Measurements from ENCODE around the gene GCKR. TPM values are rescaled to one million over a fixed set of nuclear protein-coding genes. Genes with fewer than 3 reads are reported as not detected.

GCKR gene
- polyA plus RNA-seq, 1 donor from 2014 or later, result 2.5 TPM

GRCh38 chr2:27451095-27451494 lies 45.5 kb upstream of the GCKR start:
- Histone ChIP-seq H3F3A (ENCODE audit: insufficient read depth, low read length, poor library complexity, severe bottlenecking) (no peaks in the 10 kb centered on the region), H3K9ac (ENCODE audit: low read length) (no peak overlapping the region), H3K4me3 (ENCODE audit: low read length) (no peak overlapping the region), H3K36me3 (ENCODE audit: insufficient read depth, low read length) (no peaks in the 10 kb centered on the region), H3K27ac (ENCODE audit: low read length) (no peak overlapping the region), H3K4me2 (ENCODE audit: low read length) (no peak overlapping the region), H3K9me2 (ENCODE audit: insufficient read depth, low read length) (no peaks in the 10 kb centered on the region), H4K20me1 (ENCODE audit: insufficient read depth) (no peaks in the 10 kb centered on the region), H3K27me3 (ENCODE audit: insufficient read depth, low read depth, low read length) (no peaks in the 10 kb centered on the region), H3K79me2 (replicated peaks; ENCODE audit: insufficient read depth, low read length) (no peaks in the 10 kb centered on the region), H2AFZ (ENCODE audit: low read depth, low read length) (no peak overlapping the region), H3K9me3 (ENCODE audit: low read length) (no peaks in the 10 kb centered on the region)
- no peak for TF ChIP-seq MXI1 (conservative IDR thresholded peaks at IDR 0.05; ENCODE audit: poor library complexity, severe bottlenecking)
- no peak for TF ChIP-seq SMC3 (conservative IDR thresholded peaks at IDR 0.05; ENCODE audit: poor library complexity)
- TF ChIP-seq RAD21 (conservative IDR thresholded peaks at IDR 0.05), result no peak
- no peak for TF ChIP-seq TAF1 (IDR thresholded peaks at IDR 0.05; ENCODE audit: low read depth)

- Histone ChIP-seq H3K4me3 (ENCODE audit: low read length) (no peak overlapping the region), H3K9ac (ENCODE audit: low read length) (no peak overlapping the region), H3K9me2 (ENCODE audit: insufficient read depth, low read length) (no peaks in the 10 kb centered on the region), H3K27ac (ENCODE audit: low read length) (no peak overlapping the region), H3K36me3 (ENCODE audit: insufficient read depth, low read length) (no peaks in the 10 kb centered on the region), H4K20me1 (ENCODE audit: insufficient read depth) (no peaks in the 10 kb centered on the region), H3K4me2 (ENCODE audit: low read length) (no peak overlapping the region), H3K9me3 (ENCODE audit: low read length) (no peaks in the 10 kb centered on the region), H3K27me3 (ENCODE audit: insufficient read depth, low read depth, low read length) (no peaks in the 10 kb centered on the region), H3F3A (ENCODE audit: insufficient read depth, low read length, poor library complexity, severe bottlenecking) (no peaks in the 10 kb centered on the region), H3K79me2 (replicated peaks; ENCODE audit: insufficient read depth, low read length) (no peaks in the 10 kb centered on the region), H2AFZ (ENCODE audit: low read depth, low read length) (no peak overlapping the region)
- no peak for TF ChIP-seq REST (IDR thresholded peaks at IDR 0.05; ENCODE audit: borderline replicate concordance)
- no peak for TF ChIP-seq RAD21 (conservative IDR thresholded peaks at IDR 0.05)
- no peak for TF ChIP-seq CTCF (IDR thresholded peaks at IDR 0.05; ENCODE audit: poor library complexity, severe bottlenecking)
- TF ChIP-seq SMC3 (conservative IDR thresholded peaks at IDR 0.05; ENCODE audit: poor library complexity), result no peak
These were observed 42.7 kb upstream of the GCKR start for GRCh38 chr2:27453968-27454367.

- Histone ChIP-seq H3K9ac (ENCODE audit: low read length) (no peak overlapping the region), H3K27ac (ENCODE audit: low read length) (no peak overlapping the region), H3K27me3 (ENCODE audit: insufficient read depth, low read depth, low read length) (no peaks in the 10 kb centered on the region), H3K4me3 (ENCODE audit: low read length) (no peak overlapping the region), H3F3A (ENCODE audit: insufficient read depth, low read length, poor library complexity, severe bottlenecking) (no peaks in the 10 kb centered on the region), H4K20me1 (ENCODE audit: insufficient read depth) (no peaks in the 10 kb centered on the region), H2AFZ (ENCODE audit: low read depth, low read length) (no peak overlapping the region), H3K79me2 (replicated peaks; ENCODE audit: insufficient read depth, low read length) (no peaks in the 10 kb centered on the region), H3K9me3 (ENCODE audit: low read length) (no peaks in the 10 kb centered on the region), H3K9me2 (ENCODE audit: insufficient read depth, low read length) (no peaks in the 10 kb centered on the region), H3K36me3 (ENCODE audit: insufficient read depth, low read length) (no peaks in the 10 kb centered on the region), H3K4me2 (ENCODE audit: low read length) (no peak overlapping the region)
- TF ChIP-seq CTCF (IDR thresholded peaks at IDR 0.05; ENCODE audit: poor library complexity, severe bottlenecking), result no peak
- no peak for TF ChIP-seq REST (IDR thresholded peaks at IDR 0.05; ENCODE audit: borderline replicate concordance)
- no peak for TF ChIP-seq EP300 (conservative IDR thresholded peaks at IDR 0.05; ENCODE audit: poor library complexity, severe bottlenecking)
- TF ChIP-seq MXI1 (conservative IDR thresholded peaks at IDR 0.05; ENCODE audit: poor library complexity, severe bottlenecking), result no peak
- TF ChIP-seq SMC3 (conservative IDR thresholded peaks at IDR 0.05; ENCODE audit: poor library complexity), result no peak
- TF ChIP-seq POLR2AphosphoS5 (IDR thresholded peaks at IDR 0.05), result no peak
- no peak for TF ChIP-seq TAF1 (IDR thresholded peaks at IDR 0.05; ENCODE audit: low read depth)
These were observed 35.5 kb upstream of the GCKR start for GRCh38 chr2:27461118-27461517.
